Activated CD4-positive, CD25-positive, alpha-beta regulatory T cell (primary cell): Measurements from ENCODE around the gene HMX1.

Experiments used
- DNase-seq, 4 experiments: peaks; one replicate each; lab custom pipeline; 2025; lab: John Stamatoyannopoulos, UW

Gene HMX1

DNA sequence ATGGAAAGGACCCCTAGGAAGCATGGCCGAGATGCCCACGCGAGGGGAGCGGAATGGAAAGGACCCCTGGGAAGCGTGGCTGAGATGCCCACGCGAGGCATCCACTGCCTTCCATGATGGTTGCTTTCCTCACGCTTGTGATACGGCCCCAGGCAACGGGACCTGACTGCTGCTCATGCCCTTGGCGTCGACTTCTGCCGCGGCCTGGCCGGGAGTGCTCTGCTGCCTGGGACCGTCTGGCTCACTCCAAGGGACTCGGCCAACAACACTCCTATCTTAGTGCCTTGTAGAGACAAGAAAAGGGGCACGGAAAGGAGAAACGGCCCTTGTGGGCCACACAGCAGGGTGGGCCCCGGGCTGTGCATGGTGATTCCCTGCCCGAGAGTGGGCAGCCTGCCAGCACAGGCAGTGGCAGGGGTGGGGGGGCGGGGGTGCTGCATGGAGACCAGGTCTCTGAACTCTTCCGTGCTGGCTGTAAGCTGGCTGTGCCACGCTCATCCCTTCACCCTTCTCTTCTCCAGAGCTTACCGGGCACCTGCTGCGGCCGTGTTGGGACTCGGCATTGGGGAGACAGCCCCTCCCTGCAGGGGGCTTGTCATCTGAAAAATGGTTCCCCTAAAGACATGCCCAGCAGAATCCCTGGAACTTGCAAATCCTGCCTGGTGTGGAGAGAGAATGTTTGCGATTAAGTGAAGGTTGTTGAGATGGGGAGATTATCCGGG lies 38.6 kb upstream of the HMX1 start:
- DNase-seq, result no peak

DNA sequence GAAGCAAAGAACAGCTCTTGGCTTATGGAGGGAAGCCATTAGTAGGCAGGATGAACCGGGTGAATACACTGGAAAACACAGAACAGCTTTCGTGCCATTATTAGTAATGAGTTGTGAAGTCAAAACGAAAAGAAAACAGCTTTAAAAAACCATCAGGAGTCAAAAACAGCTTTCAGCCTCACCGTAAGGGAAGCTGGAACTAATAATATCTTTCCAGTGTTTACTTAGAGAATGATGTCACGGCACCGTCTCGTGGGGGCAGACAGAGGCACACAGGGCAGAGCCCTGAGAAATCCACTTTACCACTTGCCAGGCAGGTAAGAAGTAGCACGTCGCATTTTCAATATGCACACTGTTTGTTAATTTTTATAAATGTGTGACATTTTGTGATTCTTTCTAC lies 37.9 kb upstream of the HMX1 start:
- no peak for DNase-seq

DNA sequence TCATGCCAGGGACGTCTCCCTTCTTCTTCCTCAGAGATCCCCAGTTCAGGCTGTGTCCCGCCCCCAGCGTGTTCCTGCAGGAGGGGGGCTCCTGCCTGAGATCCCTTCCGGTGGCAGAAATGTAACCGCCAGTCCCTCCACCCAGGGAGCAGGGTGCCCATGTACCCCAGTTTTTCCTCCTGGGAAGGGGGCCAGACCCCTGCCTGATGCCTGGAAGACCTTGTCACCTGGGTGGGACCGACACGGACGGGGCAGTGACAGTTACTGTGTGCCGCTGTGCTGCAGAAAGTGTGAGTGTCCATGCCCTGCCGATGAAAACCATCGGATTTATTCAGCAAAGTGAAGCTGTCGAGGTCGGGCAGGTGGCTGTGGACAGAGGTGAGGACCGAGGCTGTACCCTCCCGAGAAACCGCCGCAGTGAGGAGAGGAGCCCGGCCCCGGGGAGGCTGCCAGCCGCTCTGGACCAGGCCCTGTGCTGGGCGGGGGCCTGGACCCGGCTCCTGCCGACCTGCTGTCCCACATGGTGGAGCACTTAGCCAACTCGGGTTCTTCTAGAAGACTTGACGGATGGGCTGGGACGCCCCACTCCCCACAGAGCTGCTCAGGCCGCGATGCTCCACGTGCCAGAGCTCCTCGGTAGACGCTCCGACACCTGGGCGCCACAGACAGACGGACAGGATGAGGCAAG lies 36.7 kb upstream of the HMX1 start:
- no peak for DNase-seq

DNA sequence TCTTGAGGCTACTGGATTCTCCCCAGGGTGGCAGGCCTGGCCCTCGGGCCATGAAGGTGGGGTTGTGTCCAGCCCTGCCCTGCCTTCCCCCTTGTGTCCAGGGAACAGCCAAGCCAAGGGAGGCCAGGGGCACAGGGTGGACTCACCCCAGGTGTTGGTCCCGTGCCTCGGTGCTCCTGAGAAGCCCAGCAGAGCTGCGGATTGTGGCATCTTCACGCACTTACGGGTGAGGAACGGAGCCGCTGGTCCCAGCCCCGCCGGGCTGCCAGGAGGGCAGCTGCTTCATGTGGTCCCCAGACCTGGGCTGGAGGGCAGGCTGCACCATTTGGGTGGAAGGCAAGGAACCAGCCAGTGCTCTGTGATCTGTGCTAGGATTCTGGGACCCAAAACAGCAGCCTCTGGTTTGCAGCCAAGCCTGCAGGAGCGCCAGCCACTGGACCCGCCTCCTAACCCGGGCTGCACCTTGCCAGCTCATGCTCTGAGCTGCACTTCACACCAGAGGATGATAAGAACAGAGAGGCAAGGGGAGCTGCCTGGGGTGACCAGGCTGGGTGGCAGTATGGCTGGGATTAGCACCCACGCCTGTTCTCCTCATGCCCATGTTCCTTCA lies 36.1 kb upstream of the HMX1 start:
- DNase-seq, result no peak

DNA sequence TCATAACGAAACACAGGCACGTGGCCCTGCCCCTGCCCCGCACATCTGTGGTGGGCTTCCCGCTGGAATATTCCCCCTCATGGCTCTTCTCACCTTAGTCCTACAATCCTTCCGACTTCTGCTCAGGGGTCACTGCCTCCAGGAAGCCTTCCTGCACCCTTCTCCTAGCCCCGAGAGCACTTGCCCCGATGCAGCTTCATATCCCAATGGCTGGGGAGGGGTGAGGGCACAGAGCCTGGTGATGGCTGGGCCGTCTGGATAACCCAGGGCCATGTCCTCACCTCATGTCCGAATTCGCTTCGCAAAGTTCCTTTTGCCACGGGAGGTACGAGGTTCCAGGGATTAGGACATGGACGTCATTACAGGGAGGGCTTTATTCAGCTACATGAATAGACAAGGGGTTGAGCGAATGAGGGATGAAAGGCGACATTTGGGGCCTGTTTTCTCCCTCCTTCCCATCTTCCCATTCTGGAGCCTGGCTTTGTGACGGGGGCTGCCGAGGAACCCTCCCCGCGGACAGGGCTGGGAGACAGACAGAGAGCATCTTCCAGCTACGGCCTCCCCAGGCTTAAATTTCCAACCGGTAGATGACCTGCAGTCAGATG lies 35.5 kb upstream of the HMX1 start:
- DNase-seq, result no peak

DNA sequence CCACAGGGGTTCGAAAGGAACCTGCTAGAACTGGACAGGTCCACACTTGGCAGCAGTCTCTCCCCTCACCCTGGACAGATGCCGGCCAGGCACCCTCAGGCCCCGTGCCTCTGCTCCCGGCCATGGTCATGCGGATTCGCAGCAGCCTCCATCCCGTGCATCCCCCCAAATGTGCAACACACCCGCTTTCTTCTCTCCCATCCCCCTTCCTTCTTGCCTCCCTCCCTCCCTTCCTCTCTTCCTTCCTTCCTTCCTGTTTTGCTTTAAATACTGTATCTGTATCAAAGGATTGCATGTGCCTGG lies 35.0 kb upstream of the HMX1 start:
- DNase-seq, result no peak

DNA sequence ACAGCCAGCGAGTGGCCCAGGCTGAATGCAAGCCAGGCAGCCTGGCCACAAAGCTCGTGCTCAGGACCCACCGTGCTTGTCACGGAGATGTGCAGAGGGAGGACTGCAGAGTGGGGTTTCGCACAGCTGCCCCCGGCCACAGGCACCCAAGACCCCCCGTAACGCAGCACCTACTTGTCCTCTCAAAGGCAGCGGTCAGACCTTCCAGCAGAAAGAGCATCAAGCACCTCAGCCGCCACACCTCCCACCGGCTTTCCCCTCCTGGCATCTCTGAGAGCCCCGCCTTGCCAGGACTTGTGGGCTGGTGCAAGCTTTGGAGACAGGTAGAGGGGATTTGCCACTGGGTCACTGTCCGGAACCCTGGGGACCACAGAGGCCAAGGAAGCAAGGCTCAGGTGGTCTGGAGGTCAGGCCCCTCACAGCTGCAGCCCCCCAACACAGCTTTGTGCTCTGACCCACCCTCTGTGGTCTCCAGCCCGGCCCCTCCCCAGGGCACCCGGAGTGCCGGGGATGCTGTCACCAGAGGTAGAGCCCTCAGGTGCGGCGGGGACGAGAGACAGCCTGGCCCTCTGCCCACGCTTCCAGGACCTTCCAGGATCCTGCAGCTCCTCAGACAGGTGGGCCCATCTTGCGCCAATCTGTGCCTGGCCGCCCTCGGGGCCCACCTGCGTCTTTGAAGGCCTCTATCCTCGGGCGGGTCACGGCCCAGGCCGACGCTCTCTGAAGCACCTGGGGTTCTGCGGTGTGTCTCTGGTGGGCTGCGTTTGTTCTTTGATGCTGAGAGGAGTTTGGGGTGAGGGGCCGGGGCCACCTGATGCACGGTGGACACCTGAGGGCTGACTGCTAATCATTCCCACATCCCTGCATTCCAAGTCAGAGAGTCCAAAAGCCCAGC lies 34.4 kb upstream of the HMX1 start:
- no peak for DNase-seq

DNA sequence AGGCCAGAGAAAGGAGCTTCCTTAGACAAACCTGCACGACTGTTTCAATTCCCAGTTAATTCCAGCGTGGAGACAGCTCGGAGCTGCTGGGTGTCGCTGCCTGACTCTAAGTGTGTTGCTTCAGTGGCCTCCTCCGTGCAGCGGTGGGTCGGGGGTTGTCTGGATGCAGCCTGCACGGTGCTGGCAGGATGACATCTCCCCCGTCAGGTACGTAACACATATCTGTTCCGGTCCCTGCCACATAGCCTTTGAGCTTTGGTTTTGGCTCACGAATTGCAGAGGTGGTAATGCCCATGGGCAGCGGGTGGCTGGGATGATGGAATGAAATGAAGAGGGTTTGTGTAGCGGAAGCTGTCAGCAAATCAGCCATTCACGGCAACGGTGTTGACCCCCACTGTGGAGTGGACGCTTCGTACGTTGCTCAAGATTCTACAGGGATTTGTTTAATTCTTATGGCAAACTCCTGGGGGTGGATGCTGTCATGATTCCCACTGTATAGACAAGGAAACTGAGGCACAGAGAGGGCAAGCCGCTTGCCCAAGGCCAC lies 33.7 kb upstream of the HMX1 start:
- no peak for DNase-seq

DNA sequence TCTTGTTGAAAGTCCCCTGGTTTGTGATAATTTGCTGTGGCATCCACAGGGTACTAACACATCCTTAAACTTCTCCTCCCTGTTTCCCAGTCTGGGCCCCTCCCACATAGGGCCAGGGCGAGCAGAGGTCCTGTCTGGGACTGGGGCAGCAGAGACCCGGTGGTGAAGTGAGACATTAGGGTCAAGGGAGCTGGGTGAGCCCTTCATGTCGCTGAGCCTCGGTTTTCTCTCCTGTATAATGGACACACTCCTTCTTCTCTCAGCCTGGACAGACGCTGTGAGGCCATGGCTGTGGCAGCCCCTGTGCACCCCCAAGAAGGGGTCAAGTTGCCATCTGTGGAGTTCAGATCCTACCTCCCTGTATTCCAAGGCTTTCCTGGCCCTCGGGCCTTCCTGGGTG lies 33.0 kb upstream of the HMX1 start:
- DNase-seq, result no peak

DNA sequence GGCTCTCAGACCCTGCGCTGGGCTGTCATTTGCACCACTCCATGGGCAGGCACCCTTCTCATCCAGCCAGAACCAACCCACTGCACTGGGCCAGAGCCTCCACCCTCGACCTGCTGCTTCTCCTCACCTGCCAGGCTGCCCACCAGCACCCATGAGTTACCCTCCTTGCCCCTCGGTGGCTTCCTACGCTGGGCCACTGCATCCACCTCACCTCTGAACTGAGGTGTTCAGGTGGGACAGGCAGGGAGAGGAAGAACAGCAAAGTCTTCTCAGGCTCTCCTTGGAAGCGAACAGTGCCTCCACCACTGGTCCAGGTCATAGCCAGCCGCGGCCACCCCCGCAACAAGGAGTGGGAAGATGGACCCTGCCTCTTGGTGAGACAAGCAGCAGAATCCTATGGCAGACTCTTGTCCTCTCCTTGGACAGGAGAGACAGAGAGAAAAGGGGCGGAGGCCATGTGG lies 32.4 kb upstream of the HMX1 start:
- no peak for DNase-seq

DNA sequence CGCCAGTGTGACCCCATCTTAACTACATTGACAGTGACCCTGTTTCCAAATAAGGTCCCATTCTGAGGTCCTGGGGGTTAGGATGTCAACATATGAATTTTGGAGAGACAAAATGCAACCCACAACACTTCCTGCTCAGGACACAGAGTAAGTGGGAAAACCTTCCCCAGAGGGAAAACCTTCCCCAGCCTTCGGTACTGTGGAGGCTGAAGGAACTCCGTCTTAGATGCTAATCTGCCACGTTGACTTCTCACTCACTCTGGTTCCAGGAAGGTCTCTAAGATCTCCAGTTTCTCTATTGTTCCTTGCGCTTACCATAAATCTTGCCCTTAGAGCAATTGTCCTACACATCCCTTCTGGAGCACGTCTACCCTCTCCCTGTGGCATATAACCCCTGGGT lies 29.7 kb upstream of the HMX1 start:
- no peak for DNase-seq

DNA sequence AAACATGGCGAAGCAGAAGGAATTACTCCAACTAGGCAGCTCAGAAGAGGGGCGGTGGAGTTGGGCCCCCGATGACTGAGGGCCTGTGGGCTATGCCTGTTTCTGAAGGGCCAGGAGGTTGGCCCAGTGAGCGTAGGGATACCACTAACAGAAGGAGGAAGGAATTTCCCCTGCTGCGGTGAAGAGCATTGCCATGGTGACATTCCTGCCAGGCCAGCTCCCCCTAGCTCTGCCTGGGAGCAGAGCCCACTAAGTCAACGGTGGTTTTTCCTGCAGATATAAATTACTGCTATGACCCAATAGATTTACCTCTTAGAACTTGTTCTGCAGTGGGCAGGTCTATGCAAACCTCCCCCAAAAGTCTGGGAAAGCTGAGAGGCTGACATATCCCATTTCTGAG lies 28.9 kb upstream of the HMX1 start:
- DNase-seq, result no peak

DNA sequence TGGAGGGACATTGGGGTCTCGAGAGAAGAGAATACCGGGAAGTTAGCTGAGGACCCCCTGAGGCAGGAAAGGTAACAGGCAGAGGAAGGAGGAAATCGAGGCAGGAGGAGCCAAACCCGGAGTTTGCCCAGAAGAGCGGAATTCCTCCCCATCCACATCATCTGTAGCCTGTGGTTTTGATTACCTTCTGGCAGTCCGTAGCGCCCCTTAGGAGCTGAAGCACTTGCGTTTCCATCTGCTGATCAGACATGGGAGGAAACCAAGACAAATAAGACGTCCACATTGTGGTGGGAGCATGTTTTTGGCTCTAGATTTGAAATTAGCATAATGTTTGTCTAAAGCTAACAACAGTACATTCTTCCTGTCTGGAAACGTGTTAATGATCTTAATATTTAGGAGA lies 26.8 kb upstream of the HMX1 start:
- DNase-seq, result no peak

DNA sequence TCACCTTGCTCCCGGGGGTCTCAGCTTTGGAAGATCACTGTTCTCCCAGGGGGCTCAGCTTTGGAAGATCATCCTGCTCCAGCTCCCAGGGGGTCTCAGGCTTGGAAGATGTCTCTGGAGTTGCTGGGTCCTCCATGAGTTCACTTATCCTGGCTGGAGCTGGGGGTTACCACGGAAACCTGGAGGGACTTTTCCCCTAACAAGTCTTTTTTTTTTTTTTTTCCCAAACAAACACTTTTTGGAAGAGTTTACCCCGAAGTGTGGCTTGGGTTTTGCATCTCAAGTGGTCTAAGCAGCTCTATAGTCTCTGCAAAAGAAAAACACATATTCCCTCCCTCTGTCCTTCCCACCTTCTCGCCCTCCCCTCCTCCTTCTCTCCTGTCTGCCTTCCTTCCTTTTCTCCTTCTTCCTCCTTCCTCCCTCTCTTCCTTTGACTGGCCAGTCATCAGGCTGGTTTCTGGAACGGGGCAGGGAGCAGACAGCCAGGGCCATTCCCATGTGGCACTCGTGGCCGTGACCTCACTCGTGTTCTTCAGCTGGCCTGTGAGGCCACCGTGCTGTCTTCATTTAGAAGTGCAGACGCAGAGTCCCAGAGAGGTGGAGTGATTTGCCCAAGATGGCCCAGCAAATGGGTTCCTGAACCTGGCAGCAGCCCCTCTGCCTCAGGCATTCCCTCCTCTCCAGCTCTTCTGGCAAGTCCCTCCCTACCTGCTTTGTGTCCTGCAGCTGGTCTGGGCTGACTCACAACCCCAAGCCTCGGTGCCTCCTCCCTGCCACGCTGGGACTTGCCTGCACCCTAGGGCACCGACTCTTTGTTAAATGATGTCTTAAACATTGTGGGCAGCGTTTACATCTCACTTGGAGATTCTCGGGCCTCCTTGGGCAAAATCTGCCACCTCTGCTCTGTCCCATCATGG lies 25.9 kb upstream of the HMX1 start:
- no peak for DNase-seq

DNA sequence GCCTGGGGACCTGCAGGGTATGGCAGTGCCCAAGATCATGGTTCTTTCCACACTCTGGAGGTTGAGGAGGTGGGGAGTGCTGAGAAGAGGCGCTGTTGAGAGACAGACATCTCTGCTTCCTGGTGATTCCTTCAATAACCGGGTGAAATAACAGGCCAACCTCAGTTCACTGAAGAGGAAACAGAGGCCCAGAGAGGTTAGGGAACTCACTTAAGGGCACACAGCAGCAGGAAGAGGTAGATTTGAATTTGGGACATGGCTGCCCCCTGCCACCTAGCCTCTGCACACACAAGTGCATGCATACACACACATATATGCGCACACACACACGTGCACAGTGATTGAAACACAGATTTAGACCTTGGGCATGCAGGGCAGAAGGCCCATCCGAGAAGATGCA lies 24.9 kb upstream of the HMX1 start:
- DNase-seq, result no peak

DNA sequence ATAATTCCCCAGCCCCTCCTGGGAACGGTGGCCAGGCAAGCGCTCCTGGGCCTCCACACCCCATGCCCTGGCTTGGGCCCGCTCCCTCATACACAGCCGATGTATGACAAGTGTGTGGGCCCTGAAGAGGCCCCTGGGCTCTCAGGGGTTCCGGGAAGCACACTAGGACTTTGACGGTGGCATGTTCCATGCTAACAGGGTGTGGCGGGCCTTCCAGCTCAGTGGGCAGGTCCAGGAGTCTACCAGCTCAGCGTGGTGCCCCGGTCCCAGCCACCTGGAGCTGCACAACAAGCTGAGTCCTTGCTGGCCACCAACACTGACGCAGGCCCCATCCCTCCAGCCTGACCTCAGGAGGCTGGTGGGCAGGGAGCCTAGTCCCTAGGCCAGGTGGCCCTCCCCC lies 24.4 kb upstream of the HMX1 start:
- no peak for DNase-seq

DNA sequence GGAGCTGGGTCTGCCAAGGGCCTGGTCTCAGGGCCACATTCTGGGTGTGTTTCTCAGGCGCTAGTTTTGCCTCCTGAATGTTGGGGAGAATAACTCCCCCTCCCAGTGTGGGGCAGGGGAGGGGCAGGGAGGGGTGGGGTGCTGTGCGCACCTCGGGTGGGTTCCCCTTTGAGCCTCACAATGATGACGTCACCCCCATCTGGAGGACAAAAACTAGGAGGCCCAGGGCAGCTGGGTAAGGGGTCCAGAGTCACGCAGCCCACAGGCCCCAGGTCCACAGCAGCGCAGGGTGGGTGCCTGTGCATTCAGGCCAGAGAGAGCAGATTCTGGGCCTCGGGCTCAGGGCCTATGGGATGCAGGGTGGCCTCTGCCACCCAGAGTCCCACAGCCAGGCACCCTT lies 23.7 kb upstream of the HMX1 start:
- no peak for DNase-seq

DNA sequence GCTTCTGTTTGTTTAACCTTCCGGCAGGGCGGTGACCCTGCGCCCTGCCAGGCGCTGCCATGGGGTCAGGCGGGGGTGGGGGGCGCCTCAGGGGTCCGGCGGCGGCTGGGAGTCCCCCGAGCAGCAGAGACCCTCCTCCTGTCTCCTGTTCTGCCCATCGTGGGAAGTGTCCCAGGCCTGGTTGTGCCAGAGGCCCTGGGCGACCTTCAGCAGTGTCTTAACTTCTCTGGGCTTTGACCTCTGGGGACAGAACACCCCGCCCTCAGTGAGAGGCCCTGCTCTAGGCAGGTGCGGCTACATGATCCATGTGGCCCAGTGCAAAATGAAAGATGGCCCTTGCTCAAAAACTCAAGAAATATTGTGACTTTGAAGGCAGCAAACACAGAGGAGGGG lies 22.8 kb upstream of the HMX1 start:
- no peak for DNase-seq

DNA sequence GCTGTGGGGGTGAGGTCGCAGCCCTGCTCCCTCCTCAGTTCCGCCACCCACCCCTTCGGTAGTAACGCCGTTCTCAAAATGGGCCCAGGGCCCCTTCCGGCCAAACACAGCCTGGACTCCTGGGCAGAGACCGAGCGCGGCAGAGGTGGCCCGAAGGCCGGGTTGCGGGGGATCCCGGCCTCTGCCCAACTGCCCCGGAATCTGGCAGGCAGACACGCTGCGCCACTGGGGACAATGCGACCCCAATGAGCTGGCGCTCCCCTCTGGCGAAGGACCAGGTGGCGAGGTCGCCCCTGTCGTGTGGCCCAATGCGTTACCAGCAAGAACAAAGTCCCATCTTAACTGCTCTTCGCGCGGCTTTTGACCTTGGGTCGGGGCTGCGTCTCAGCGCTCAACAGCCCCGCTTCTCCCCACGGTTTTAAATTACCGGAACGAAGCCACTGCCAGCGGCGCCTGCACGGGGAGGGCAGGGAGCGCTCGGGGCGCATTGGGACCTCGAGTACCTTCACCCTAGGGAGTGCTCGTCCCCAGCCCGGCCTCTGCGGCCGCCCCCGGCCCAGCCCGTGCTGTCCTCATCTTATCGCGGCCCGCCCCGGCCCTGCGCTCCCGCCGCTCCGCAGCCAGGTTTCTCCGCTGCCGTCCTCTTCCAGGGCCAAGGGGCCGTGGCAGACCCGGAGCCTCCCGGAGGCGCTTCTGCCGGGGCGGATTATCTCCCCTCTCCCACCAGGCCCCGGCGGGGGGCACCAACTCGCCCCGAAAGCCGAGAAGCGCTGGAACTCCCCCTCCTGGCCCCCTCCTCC lies 22.2 kb upstream of the HMX1 start:
- no peak for DNase-seq

DNA sequence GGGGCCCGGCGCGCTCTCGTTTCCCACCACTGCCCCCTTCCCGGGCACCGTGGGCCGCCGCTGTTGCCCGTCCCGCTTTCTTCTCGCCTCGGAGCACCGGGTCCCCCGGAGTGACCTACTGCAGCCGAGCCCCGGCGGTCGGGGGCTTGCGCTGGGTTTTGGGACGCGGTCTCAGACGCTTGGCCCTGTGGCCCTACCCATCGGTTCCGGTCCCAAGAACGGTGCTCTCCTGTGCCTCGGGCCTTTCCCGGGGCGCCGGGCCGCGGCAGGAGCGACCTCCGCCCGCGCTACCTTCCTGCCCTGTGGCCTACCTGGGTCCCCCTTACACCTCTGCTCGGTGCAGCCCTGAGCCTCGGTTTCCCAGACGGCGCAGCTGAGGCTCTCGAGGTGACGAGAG lies 21.6 kb upstream of the HMX1 start:
- DNase-seq, result no peak
